ENCODE data around the gene MED28. TPM values are rescaled to one million over a fixed set of nuclear protein-coding genes. Genes with fewer than 3 reads are reported as not detected.

Gene MED28
- total and polyA plus RNA-seq, 2 of the 4 experiments (the other 2 are of a cell fraction): 8.8 to 9.3 TPM

- H3K4ac ChIP-seq (ENCODE audit: low read depth, low read length): no peak overlapping the region
- no peak overlapping the region for H3K4me2 ChIP-seq (ENCODE audit: low read depth, low read length)
- H3K4me3 ChIP-seq (ENCODE audit: insufficient read depth, low read depth, low read length): no peak overlapping the region
- no peak overlapping the region for H3K56ac ChIP-seq (ENCODE audit: extremely low read depth, insufficient read depth, low read length)
- no peak overlapping the region for H3K14ac ChIP-seq (replicated peaks; ENCODE audit: low read depth, low read length)
- H2AK5ac ChIP-seq (ENCODE audit: low read depth, low read length): no peak overlapping the region
- WGBS, 2 experiments (ENCODE audit: extremely low coverage in 2 of 2, insufficient read length in 1 of 2): no CpG with 5 or more reads among the region's 2 CpGs
- ATAC-seq (ENCODE audit: low read depth): no peak
- DNase-seq: no peak
- H2BK120ac ChIP-seq (ENCODE audit: low read depth, low read length): no peak overlapping the region
- intact Hi-C loops (cut with micrococcal nuclease) (no loop called here), dilution Hi-C loops (cut with HindIII; ENCODE audit: low sequenced_read_pairs, unreplicated experiment) (no loop called here), in situ Hi-C loops (cut with MboI; ENCODE audit: low sequenced_read_pairs) (no loop called here)
- H4K8ac ChIP-seq (ENCODE audit: low read depth in 2 of 2, low read length in 2 of 2): no peak overlapping the region
- no peak for TF ChIP-seq POLR2A (IDR thresholded peaks at IDR 0.05; ENCODE audit: low read depth, low read length)
- no peak for TF ChIP-seq RAD21 (IDR thresholded peaks at IDR 0.05; ENCODE audit: low read length)
- no peak for TF ChIP-seq SMC3 (IDR thresholded peaks at IDR 0.05; ENCODE audit: low read depth, low read length)
- no peak for TF ChIP-seq USF2 (IDR thresholded peaks at IDR 0.05; ENCODE audit: low read depth, low read length)
- CTCF ChIA-PET: no interaction called here
- POLR2A ChIA-PET (ENCODE audit: unreplicated experiment): no interaction called here
- no peak overlapping the region for H3K9ac ChIP-seq (ENCODE audit: low read depth, low read length)
- no TSS peak for BruUV-seq (replicated peaks)
- no peak overlapping the region for H3K18ac ChIP-seq (ENCODE audit: low read depth, low read length)
- H2BK15ac ChIP-seq (ENCODE audit: low read depth, low read length): no peak overlapping the region
- no peak overlapping the region for H4K5ac ChIP-seq (ENCODE audit: low read depth, low read length)
- H2BK20ac ChIP-seq (ENCODE audit: low read depth, low read length): no peak overlapping the region
- H2BK5ac ChIP-seq (ENCODE audit: low read depth, low read length, poor library complexity, severe bottlenecking): no peak overlapping the region
- H4K20me1 ChIP-seq (ENCODE audit: insufficient read depth, low read length): no peaks in the 10 kb centered on the region
- H3K4me1 ChIP-seq (ENCODE audit: control insufficient read depth, insufficient read depth, low read length): no peaks in the 10 kb centered on the region
- no peak overlapping the region for H4K91ac ChIP-seq (ENCODE audit: insufficient read depth, low read depth, low read length)
- no peak overlapping the region for H3K23ac ChIP-seq (ENCODE audit: low read depth, low read length)
- no peaks in the 10 kb centered on the region for H3K9me1 ChIP-seq (ENCODE audit: insufficient read depth, low read length)
- no peak overlapping the region for H2AFZ ChIP-seq (replicated peaks; ENCODE audit: low read length, poor library complexity)
- no peak overlapping the region for H3K27ac ChIP-seq (ENCODE audit: insufficient read depth, low read length)
- peaks cover 2% of the 10 kb centered on the region for H3K27me3 ChIP-seq (ENCODE audit: control insufficient read depth, insufficient read depth, low read length)
- no peaks in the 10 kb centered on the region for H3K9me3 ChIP-seq (ENCODE audit: control insufficient read depth, insufficient read depth, low read length)
- H3K79me1 ChIP-seq (ENCODE audit: low read depth in 1 of 2, low read length in 2 of 2): no peaks in the 10 kb centered on the region
- no peak overlapping the region for H2AK9ac ChIP-seq (replicated peaks; ENCODE audit: low read depth, low read length, poor library complexity)
- H3K36me3 ChIP-seq (ENCODE audit: control insufficient read depth, insufficient read depth, low read length): no peaks in the 10 kb centered on the region
Measured at GRCh38 chr4:17650406-17650805, 36.0 kb downstream of the MED28 start.
